H1 (cell line): ENCODE data around the gene CMYA5. TPM values are rescaled to one million over a fixed set of nuclear protein-coding genes. Genes with fewer than 3 reads are reported as not detected.

Experiments
- CTCF ChIA-PET: fragments of 300-600 bp; sonication (Branson Sonifier 250); formaldehyde crosslinking; loops from one replicate; lab custom pipeline; 2021; ENCODE audit not compliant: partially characterized antibody; lab: Charles Lee
- POLR2A ChIA-PET: fragments of 300-600 bp; sonication (Branson Sonifier 250); formaldehyde crosslinking; loops from one replicate; lab custom pipeline; 2021; ENCODE audit warnings: inconsistent platforms; ENCODE audit not compliant: partially characterized antibody; lab: Charles Lee
- DNase-seq, 2 experiments: peaks; one replicate each; pipeline versions ENCODE4 v3.0.0 to v3.0.0-alpha.2; 2010 to 2022; ENCODE audit warnings: low spot score in 2 of 2, low read depth in 1 of 2, mixed read lengths in 1 of 2
- FAIRE-seq: peaks from 2 replicates; lab custom pipeline; 2011; peaks lifted over from hg19 to GRCh38; lab: Jason Lieb, UNC
- H2AFZ ChIP-seq: 2 replicates; pipeline ENCODE4 v1.8.1; 2012; ENCODE audit warnings: low read length, inconsistent platforms
- H2AK5ac ChIP-seq: 2 replicates; pipeline ENCODE4 v1.6.1; 2013; ENCODE audit warnings: low read depth, low read length
- H2BK120ac ChIP-seq: replicated peaks from 2 replicates; pipeline ENCODE3; 2013; ENCODE audit warnings: low read depth, low read length, inconsistent platforms
- H2BK12ac ChIP-seq: 2 replicates; pipeline ENCODE4 v1.6.1; 2013; ENCODE audit warnings: low read depth, low read length
- H2BK15ac ChIP-seq: 2 replicates; pipeline ENCODE4 v1.6.1; 2013; ENCODE audit warnings: low read length
- H2BK20ac ChIP-seq: 2 replicates; pipeline ENCODE4 v1.6.1; 2013; ENCODE audit warnings: low read length
- H2BK5ac ChIP-seq: 2 replicates; pipeline ENCODE4 v1.6.1; 2013; ENCODE audit warnings: low read depth, low read length
- H3K14ac ChIP-seq: 2 replicates; pipeline ENCODE4 v1.6.1; 2013; ENCODE audit warnings: inconsistent platforms; ENCODE audit not compliant: insufficient read length
- H3K18ac ChIP-seq: 2 replicates; pipeline ENCODE4 v1.6.1; 2013; ENCODE audit warnings: low read length; ENCODE audit errors: extremely low read depth
- H3K23ac ChIP-seq: 2 replicates; pipeline ENCODE4 v1.6.1; 2013; ENCODE audit warnings: inconsistent platforms; ENCODE audit not compliant: insufficient read length
- H3K23me2 ChIP-seq: 2 replicates; pipeline ENCODE4 v1.6.1; 2013; ENCODE audit warnings: low read depth, low read length
- H3K27ac ChIP-seq: 2 replicates; pipeline ENCODE4 v1.6.1; 2011; ENCODE audit warnings: low read depth, low read length, inconsistent platforms
- H3K27me3 ChIP-seq, 4 experiments: replicated peaks in 1 of 4; 1 replicate in 1 of 4; 2 replicates in 3 of 4; pipeline versions ENCODE4 v1.6.1 to v1.8.1; 2011 to 2013; ENCODE audit warnings: low read length in 3 of 4, mild to moderate bottlenecking in 3 of 4, inconsistent platforms in 2 of 4, mixed read lengths in 2 of 4, moderate library complexity in 1 of 4; ENCODE audit not compliant: control insufficient read depth in 3 of 4, insufficient read depth in 3 of 4; ENCODE audit errors: extremely low read depth in 1 of 4
- H3K36me3 ChIP-seq, 4 experiments: 2 replicates each; pipeline versions ENCODE4 v1.6.1 to v1.8.1; 2011 to 2013; ENCODE audit warnings: mild to moderate bottlenecking in 4 of 4, low read length in 3 of 4, moderate library complexity in 2 of 4, control low read depth in 1 of 4, inconsistent platforms in 1 of 4; ENCODE audit not compliant: insufficient read depth in 4 of 4, control insufficient read depth in 2 of 4
- H3K4ac ChIP-seq: replicated peaks from 2 replicates; pipeline ENCODE3; 2013; ENCODE audit warnings: low read length, low read depth, mixed read lengths, inconsistent platforms; ENCODE audit not compliant: insufficient read length
- H3K4me1 ChIP-seq, 4 experiments: replicated peaks in 1 of 4; 1 replicate in 1 of 4; 2 replicates in 3 of 4; pipeline versions ENCODE4 v1.6.1 to v1.8.1; 2011 to 2013; ENCODE audit warnings: low read length in 3 of 4, inconsistent platforms in 2 of 4, mixed read lengths in 1 of 4; ENCODE audit not compliant: insufficient read depth in 4 of 4, control insufficient read depth in 3 of 4
- H3K4me2 ChIP-seq, 2 experiments: 2 replicates each; pipeline versions ENCODE4 v1.6.1 to v1.8.1; 2011 to 2013; ENCODE audit warnings: low read depth in 2 of 2, low read length in 2 of 2, control low read depth in 1 of 2, inconsistent platforms in 1 of 2, mild to moderate bottlenecking in 1 of 2; ENCODE audit not compliant: insufficient read depth in 1 of 2
- H3K4me3 ChIP-seq, 4 experiments: fragments of 200-600, 300-600 bp in 1 of 4; sonication (generic), shearing (Covaris generic), sonication (Bioruptor Twin) in 1 of 4; 2 replicates each; pipeline versions ENCODE4 v1.5.1 to v1.8.1; 2011 to 2016; ENCODE audit warnings: low read length in 4 of 4, low read depth in 3 of 4, control low read depth in 2 of 4, inconsistent platforms in 2 of 4, mild to moderate bottlenecking in 2 of 4, mixed read lengths in 1 of 4, moderate library complexity in 1 of 4; ENCODE audit not compliant: insufficient read depth in 2 of 4; ENCODE audit errors: extremely low read depth in 1 of 4
- H3K56ac ChIP-seq: replicated peaks from 2 replicates; pipeline ENCODE3; 2013; ENCODE audit warnings: low read depth, mild to moderate bottlenecking, mixed read lengths, low read length, inconsistent platforms; ENCODE audit not compliant: insufficient read length
- H3K79me1 ChIP-seq: 2 replicates; pipeline ENCODE4 v1.6.1; 2013; ENCODE audit warnings: low read depth, low read length, control low read depth
- H3K79me2 ChIP-seq, 2 experiments: 2 replicates each; pipeline versions ENCODE4 v1.6.1 to v1.8.1; 2012 to 2013; ENCODE audit warnings: low read length in 2 of 2, mild to moderate bottlenecking in 2 of 2, inconsistent platforms in 1 of 2; ENCODE audit not compliant: insufficient read depth in 2 of 2, control insufficient read depth in 1 of 2
- H3K9ac ChIP-seq, 4 experiments: replicated peaks in 1 of 4; 1 replicate in 1 of 4; 2 replicates in 3 of 4; pipeline versions ENCODE4 v1.6.1 to v1.8.1; 2011 to 2013; ENCODE audit warnings: low read depth in 3 of 4, low read length in 3 of 4, control low read depth in 2 of 4, mild to moderate bottlenecking in 2 of 4, moderate library complexity in 2 of 4, inconsistent platforms in 1 of 4; ENCODE audit errors: extremely low read depth in 1 of 4
- H3K9me3 ChIP-seq, 2 experiments: 2 replicates each; pipeline versions ENCODE4 v1.6.1 to v1.8.1; 2012 to 2013; ENCODE audit warnings: mild to moderate bottlenecking in 2 of 2, moderate library complexity in 2 of 2, control low read depth in 1 of 2, inconsistent platforms in 1 of 2, low read depth in 1 of 2, low read length in 1 of 2, mixed read lengths in 1 of 2; ENCODE audit not compliant: insufficient read depth in 2 of 2
- H4K20me1 ChIP-seq, 2 experiments: replicated peaks in 1 of 2; 2 replicates each; pipeline versions ENCODE3 to v1.8.1; 2011 to 2013; ENCODE audit warnings: inconsistent platforms in 2 of 2, low read length in 2 of 2, mild to moderate bottlenecking in 1 of 2; ENCODE audit not compliant: insufficient read depth in 2 of 2, control insufficient read depth in 1 of 2
- H4K5ac ChIP-seq: 2 replicates; pipeline ENCODE4 v1.6.1; 2013; ENCODE audit warnings: low read length, low read depth, mixed read lengths, inconsistent platforms; ENCODE audit not compliant: insufficient read length
- H4K8ac ChIP-seq: 2 replicates; pipeline ENCODE4 v1.8.0; 2013; ENCODE audit warnings: mild to moderate bottlenecking, moderate library complexity, low read length, inconsistent platforms; ENCODE audit not compliant: insufficient read depth; ENCODE audit errors: extremely low read depth
- H4K91ac ChIP-seq: replicated peaks from 2 replicates; pipeline ENCODE3; 2013; ENCODE audit warnings: low read length, mixed read lengths, inconsistent platforms; ENCODE audit not compliant: insufficient read length
- ASH2L ChIP-seq: fragments of 200-600, 300-600 bp; sonication (generic); IDR thresholded peaks from one replicate; pipeline ENCODE4 v1.7.1; 2017; ENCODE audit warnings: low read length
- BCL11A ChIP-seq, 2 experiments: IDR thresholded peaks; one replicate each; pipeline ENCODE4 v1.6.1; 2011; ENCODE audit warnings: low read depth in 2 of 2, low read length in 2 of 2, mild to moderate bottlenecking in 2 of 2
- EP300 ChIP-seq, 2 experiments: IDR thresholded peaks; 1 replicate in 1 of 2; 2 replicates in 1 of 2; pipeline ENCODE4 v1.6.1; 2011 to 2012; ENCODE audit warnings: low read depth in 2 of 2, low read length in 2 of 2, mild to moderate bottlenecking in 2 of 2, borderline replicate concordance in 1 of 2, inconsistent platforms in 1 of 2, moderate library complexity in 1 of 2
- HDAC2 ChIP-seq, 2 experiments: fragments of 300-600 bp in 1 of 2; sonication (generic) in 1 of 2; IDR thresholded peaks; 2 replicates each; pipeline ENCODE4 v1.6.1; 2011 to 2012; ENCODE audit warnings: low read depth in 2 of 2, low read length in 2 of 2, mild to moderate bottlenecking in 2 of 2, moderate library complexity in 2 of 2, borderline replicate concordance in 1 of 2, inconsistent platforms in 1 of 2
- MAX ChIP-seq: IDR thresholded peaks from 2 replicates; pipeline ENCODE4 v1.6.1; 2012; ENCODE audit warnings: inconsistent platforms
- PHF8 ChIP-seq: fragments of 200-600 bp; sonication (generic); conservative IDR thresholded peaks from 2 replicates; pipeline ENCODE4 v1.7.1; 2012; ENCODE audit warnings: low read depth, mild to moderate bottlenecking, inconsistent platforms, low read length, moderate library complexity
- RBBP5 ChIP-seq: IDR thresholded peaks from 2 replicates; pipeline ENCODE4 v1.7.1; 2012; ENCODE audit warnings: low read depth, mild to moderate bottlenecking, inconsistent platforms, low read length, moderate library complexity, borderline replicate concordance
- SP1 ChIP-seq: IDR thresholded peaks from 2 replicates; pipeline ENCODE4 v1.6.1; 2011; ENCODE audit warnings: low read depth, low read length
- SUZ12 ChIP-seq: fragments of 200-600 bp; sonication (generic); IDR thresholded peaks from 2 replicates; pipeline ENCODE4 v1.6.1; 2012; ENCODE audit warnings: mild to moderate bottlenecking, inconsistent platforms, low read length, moderate library complexity, mixed read lengths
- TCF12 ChIP-seq: IDR thresholded peaks from 2 replicates; pipeline ENCODE4 v1.6.1; 2011; ENCODE audit warnings: low read depth, mild to moderate bottlenecking, low read length
- YY1 ChIP-seq: IDR thresholded peaks from 2 replicates; pipeline ENCODE4 v1.6.1; 2011; ENCODE audit warnings: low read depth, mild to moderate bottlenecking, low read length
- ZNF274 ChIP-seq: IDR thresholded peaks from 2 replicates; pipeline ENCODE4 v1.7.0; 2012; ENCODE audit warnings: low read length, borderline replicate concordance; ENCODE audit errors: extremely low read depth
- WGBS, 2 experiments: shearing (Covaris generic) in 1 of 2; methylation state at CpG; one replicate each; pipeline versions ENCODE4 v1.1.6 to v1.1.7; 2013 to 2015; ENCODE audit warnings: low lambda C conversion rate in 2 of 2, mixed read lengths in 2 of 2, inconsistent platforms in 1 of 2, low coverage in 1 of 2, missing lambda C conversion rate in 1 of 2; ENCODE audit not compliant: insufficient replicate concordance in 2 of 2, insufficient coverage in 1 of 2, insufficient read length in 1 of 2; ENCODE audit errors: extremely low coverage in 1 of 2, missing lambda C conversion rate in 1 of 2; 5-methylcytosine and 5-hydroxymethylcytosine counted together
- polyA plus RNA-seq, 7 experiments: library from polyadenylated mRNA; depleted of rRNA in 3 of 7; stranded (reverse) in 5 of 7; unstranded in 2 of 7; fragments of >200 nt in 5 of 7; fragments of 200-250 nt in 2 of 7; gene quantifications; 1 replicate in 5 of 7; 2 replicates in 1 of 7; 4 replicates in 1 of 7; pipeline versions ENCODE4 v1.2.1 to v1.2.3, GENCODE V29; 2011 to 2013; ENCODE audit warnings: missing spikeins in 2 of 7, mixed read lengths in 2 of 7
- total RNA-seq: library from RNA; stranded (reverse); fragmentation: NEBNext Ultra II Directional; extraction: Animal tissue kit (Norgen Biotek cat#: 25700); gene quantifications from 2 replicates; pipeline ENCODE4 v1.2.1, GENCODE V29; 2021
- TF ChIP-seq, protein P1 (sequence below): IDR thresholded peaks from 2 replicates; pipeline ENCODE4 v1.6.1; 2012; ENCODE audit warnings: inconsistent platforms

Gene CMYA5
- total and polyA plus RNA-seq, 2 of the 8 experiments (the other 6 are each of a cell fraction or from before 2014, with no cell fraction given) = 0.88 to 0.95 TPM

DNA sequence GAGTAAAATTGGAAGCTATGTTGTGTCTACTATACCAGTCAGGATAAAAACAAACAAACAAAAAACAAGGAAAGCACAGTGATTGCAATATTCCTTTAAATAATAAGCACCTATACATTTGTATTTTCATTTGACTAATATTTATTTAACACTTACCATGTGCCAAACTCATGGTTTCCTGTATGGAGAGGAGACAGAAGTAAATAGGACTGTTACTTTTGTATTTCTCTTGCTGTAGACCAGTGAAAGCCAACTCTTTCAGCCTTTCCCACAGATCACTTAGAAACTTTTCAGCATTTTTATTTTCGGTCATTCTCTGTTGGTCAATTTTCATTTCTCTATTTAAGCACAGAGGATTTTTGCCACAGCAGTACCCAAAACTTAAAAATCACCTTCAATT lies 4.5 kb downstream of the CMYA5 start:
- H2BK5ac ChIP-seq = no peak overlapping the region
- H4K8ac ChIP-seq = no peak overlapping the region
- no peak overlapping the region for H3K23ac ChIP-seq
- H3K36me3 ChIP-seq = no peaks in the 10 kb centered on the region
- H3K18ac ChIP-seq = no peak overlapping the region
- H3K4ac ChIP-seq = no peak overlapping the region
- ChIA-PET POLR2A (no interaction called here), CTCF (interaction anchor here (1.0 to 7.8 kb wide), 3 partner anchors 10 to 121 kb away, joined by 3 to 45 read pairs (median 6); no protein-coding TSS in a partner anchor)
- no peak overlapping the region for H4K5ac ChIP-seq
- H3K9ac ChIP-seq = no peak overlapping the region
- peaks cover 0 to 6% (median 1%) of the 10 kb centered on the region in 4 experiments; a peak in 3 of 7 replicates for H3K4me1 ChIP-seq
- no peak overlapping the region for H2AK5ac ChIP-seq
- 83% methylated on average over 1 of the region's 1 CpG; no CpG with 5 or more reads in 1 of the 2 experiments for WGBS, 2 experiments
- FAIRE-seq (no peak), DNase-seq (no peak)
- no peak overlapping the region for H2BK20ac ChIP-seq
- no peak overlapping the region for H2BK15ac ChIP-seq
- H2BK12ac ChIP-seq = no peak overlapping the region
- no peak overlapping the region for H3K27ac ChIP-seq
- H3K79me2 ChIP-seq = no peaks in the 10 kb centered on the region
- no peaks in the 10 kb centered on the region for H3K79me1 ChIP-seq
- no peak overlapping the region for H2BK120ac ChIP-seq
- H4K20me1 ChIP-seq = no peaks in the 10 kb centered on the region
- peaks cover 8% of the 10 kb centered on the region; the same call in 1 of the 2 replicates for H3K23me2 ChIP-seq
- H2AFZ ChIP-seq = no peak overlapping the region
- H4K91ac ChIP-seq = no peak overlapping the region
- no peaks in the 10 kb centered on the region; a peak in 1 of 4 replicates for H3K9me3 ChIP-seq
- no peak overlapping the region for H3K4me3 ChIP-seq
- H3K14ac ChIP-seq = no peak overlapping the region
- no peak overlapping the region for H3K4me2 ChIP-seq
- no peaks in the 10 kb centered on the region; a peak in 1 of 7 replicates for H3K27me3 ChIP-seq
- no peak overlapping the region for H3K56ac ChIP-seq
- no peak for TF ChIP-seq SUZ12
- TF ChIP-seq HDAC2 (IDR thresholded peaks at IDR 0.05; ENCODE audit: borderline replicate concordance in 1 of 2, low read depth in 2 of 2, low read length in 2 of 2) = no peak
- no peak for TF ChIP-seq YY1
- no peak for TF ChIP-seq ZNF274
- no peak for TF ChIP-seq ASH2L
- TF ChIP-seq RBBP5 = no peak
- no peak for TF ChIP-seq MAX
- TF ChIP-seq, protein P1, sequence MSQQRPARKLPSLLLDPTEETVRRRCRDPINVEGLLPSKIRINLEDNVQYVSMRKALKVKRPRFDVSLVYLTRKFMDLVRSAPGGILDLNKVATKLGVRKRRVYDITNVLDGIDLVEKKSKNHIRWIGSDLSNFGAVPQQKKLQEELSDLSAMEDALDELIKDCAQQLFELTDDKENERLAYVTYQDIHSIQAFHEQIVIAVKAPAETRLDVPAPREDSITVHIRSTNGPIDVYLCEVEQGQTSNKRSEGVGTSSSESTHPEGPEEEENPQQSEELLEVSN = no peak
- no peak for TF ChIP-seq SP1
- TF ChIP-seq EP300 (IDR thresholded peaks at IDR 0.05; ENCODE audit: borderline replicate concordance in 1 of 2, low read depth in 2 of 2, low read length in 2 of 2) = no peak
- no peak for TF ChIP-seq TCF12
- no peak for TF ChIP-seq BCL11A (IDR thresholded peaks at IDR 0.05; ENCODE audit: low read depth in 2 of 2, low read length in 2 of 2)
- no peak for TF ChIP-seq PHF8
